HG03565 (cell line): ENCODE data around the gene PHAX.
"Not testable (repeated sequence)": the region's sequence is repeated elsewhere in the genome, so short reads cannot be mapped to it uniquely, and the experiment has no call there.

Source experiments
- ATAC-seq: cut with Tn5 transposase; IDR thresholded peaks from one replicate; pipeline ENCODE4 v1.9.1; 2021; ENCODE audit warnings: mild to moderate bottlenecking, moderate library complexity; ENCODE audit not compliant: unreplicated experiment

PHAX gene

GRCh38 chr5:126599971-126600630 lies 646 bp upstream of the PHAX start:
- not testable (repeated sequence) for ATAC-seq

- ATAC-seq: no peak
These were observed 2.8 kb downstream of the PHAX start for GRCh38 chr5:126603402-126603991.

GRCh38 chr5:126605525-126605924 lies 4.8 kb downstream of the PHAX start:
- ATAC-seq: no peak

GRCh38 chr5:126610160-126610559 lies 9.4 kb downstream of the PHAX start:
- no peak for ATAC-seq

GRCh38 chr5:126610616-126611015 lies 9.9 kb downstream of the PHAX start:
- ATAC-seq: no peak

GRCh38 chr5:126613941-126614592 lies 13.3 kb downstream of the PHAX start:
- no peak for ATAC-seq

- ATAC-seq: peak; percentile 93
These were observed 14.5 kb downstream of the PHAX start for GRCh38 chr5:126615286-126615685.

GRCh38 chr5:126617603-126618002 lies 16.9 kb downstream of the PHAX start:
- not testable (repeated sequence) for ATAC-seq

- ATAC-seq: no peak
These were observed 19.0 kb downstream of the PHAX start for GRCh38 chr5:126619781-126620180.

- no peak for ATAC-seq
These were observed 23.8 kb downstream of the PHAX start for GRCh38 chr5:126624534-126624933.

- ATAC-seq: no peak
These were observed 27.4 kb downstream of the PHAX start for GRCh38 chr5:126628102-126628501.

- no peak for ATAC-seq
These were observed 31.2 kb downstream of the PHAX start for GRCh38 chr5:126631920-126632319.

- ATAC-seq: no peak
These were observed 32.8 kb downstream of the PHAX start for GRCh38 chr5:126633552-126633951.

- ATAC-seq: no peak
These were observed 34.8 kb downstream of the PHAX start for GRCh38 chr5:126635585-126635984.

- ATAC-seq: no peak
These were observed 36.2 kb downstream of the PHAX start for GRCh38 chr5:126636956-126637355.

- no peak for ATAC-seq
These were observed 40.1 kb downstream of the PHAX start for GRCh38 chr5:126640866-126641265.

- ATAC-seq: peak; percentile 69
These were observed 40.6 kb downstream of the PHAX start for GRCh38 chr5:126641387-126641786.

- ATAC-seq: no peak
These were observed 44.4 kb downstream of the PHAX start for GRCh38 chr5:126645132-126645531.

- no peak for ATAC-seq
These were observed 46.3 kb downstream of the PHAX start for GRCh38 chr5:126647071-126647470.

GRCh38 chr5:126648471-126648870 lies 47.7 kb downstream of the PHAX start:
- no peak for ATAC-seq

GRCh38 chr5:126649057-126649456 lies 48.3 kb downstream of the PHAX start:
- not testable (repeated sequence) for ATAC-seq

- not testable (repeated sequence) for ATAC-seq
These were observed 49.0 kb downstream of the PHAX start for GRCh38 chr5:126649709-126650108.
